Measurements from ENCODE around the gene USP33. TPM values are rescaled to one million over a fixed set of nuclear protein-coding genes. Genes with fewer than 3 reads are reported as not detected.

The USP33 gene
- total and polyA plus RNA-seq, 2 of the 8 experiments (the other 6 are each of a cell fraction or from before 2014, with no cell fraction given): 20.0 to 55.5 TPM

- TF ChIP-seq SRF (IDR thresholded peaks at IDR 0.05; ENCODE audit: low read depth, low read length): no peak
- TF ChIP-seq SP4 (IDR thresholded peaks at IDR 0.05; ENCODE audit: low read length): no peak
- no peak for TF ChIP-seq SUZ12 (IDR thresholded peaks at IDR 0.05; ENCODE audit: low read length)
Observed at GRCh38 chr1:77697441-77697840, 62.2 kb downstream of the USP33 start (continued).

Measured in H1 (cell line).